HG03354 (cell line): ENCODE results near the gene SOX10.
A peak's percentile ranks its signal among the peaks of the same experiment; 100 is the strongest.

ENCODE experiments used
- ATAC-seq: cut with Tn5 transposase; IDR thresholded peaks from one replicate; pipeline ENCODE4 v1.9.1; 2021; ENCODE audit warnings: mild to moderate bottlenecking; ENCODE audit not compliant: unreplicated experiment, poor library complexity, severe bottlenecking

The SOX10 gene

DNA sequence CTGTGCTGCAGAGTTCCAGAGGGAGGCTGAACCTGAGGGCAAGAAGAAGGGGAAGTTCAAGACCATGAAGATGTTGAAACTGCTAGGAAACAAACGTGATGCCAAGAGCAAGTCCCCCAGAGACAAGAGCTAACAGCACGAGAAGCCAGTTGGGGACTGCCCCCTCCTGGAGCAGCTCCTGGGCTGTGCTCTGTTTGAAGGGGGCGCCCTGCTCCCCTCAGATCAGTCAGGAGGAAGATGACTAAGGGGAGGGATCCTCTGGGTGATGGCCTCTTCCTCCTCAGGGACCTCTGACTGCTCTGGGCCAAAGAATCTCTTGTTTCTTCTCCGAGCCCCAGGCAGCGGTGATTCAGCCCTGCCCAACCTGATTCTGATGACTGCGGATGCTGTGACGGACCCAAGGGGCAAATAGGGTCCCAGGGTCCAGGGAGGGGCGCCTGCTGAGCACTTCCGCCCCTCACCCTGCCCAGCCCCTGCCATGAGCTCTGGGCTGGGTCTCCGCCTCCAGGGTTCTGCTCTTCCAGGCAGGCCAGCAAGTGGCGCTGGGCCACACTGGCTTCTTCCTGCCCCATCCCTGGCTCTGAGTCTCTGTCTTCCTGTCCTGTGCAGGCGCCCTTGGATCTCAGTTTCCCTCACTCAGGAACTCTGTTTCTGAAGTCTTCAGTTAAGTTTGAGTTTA lies 43.5 kb downstream of the SOX10 start:
- no peak for ATAC-seq

DNA sequence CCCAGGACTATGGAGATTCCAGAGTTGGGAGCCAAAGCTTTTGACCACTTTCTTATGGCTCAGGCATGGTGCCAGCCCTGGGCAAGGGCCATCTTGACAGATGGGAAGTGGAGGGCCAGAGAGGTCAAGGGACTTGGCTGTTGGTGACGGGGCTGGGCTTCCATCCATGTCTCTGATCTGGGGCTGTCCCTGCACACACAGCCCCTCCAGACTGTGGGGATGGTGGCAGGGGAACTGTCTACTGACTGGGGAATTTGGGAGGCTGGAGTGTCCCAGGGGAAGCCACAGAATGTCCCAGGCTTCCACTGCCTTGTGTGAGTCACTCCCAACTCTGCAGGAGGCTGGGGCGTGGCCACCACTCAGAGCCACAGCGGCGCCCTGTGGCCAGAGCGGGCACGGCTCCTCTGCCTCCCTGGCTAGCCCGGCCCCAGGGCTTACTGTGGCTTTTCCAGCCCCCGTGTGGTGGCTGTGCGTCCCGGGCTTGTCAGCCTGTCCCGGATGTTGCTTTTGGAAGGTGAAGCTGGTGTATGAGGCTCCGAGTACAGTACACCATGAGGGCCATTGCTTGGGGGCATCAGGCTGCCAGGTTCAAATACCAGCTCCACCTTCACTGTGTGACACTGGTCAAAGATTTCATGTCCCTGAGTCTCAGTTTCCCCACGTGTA lies 50.5 kb downstream of the SOX10 start:
- peak; percentile 81 for ATAC-seq

DNA sequence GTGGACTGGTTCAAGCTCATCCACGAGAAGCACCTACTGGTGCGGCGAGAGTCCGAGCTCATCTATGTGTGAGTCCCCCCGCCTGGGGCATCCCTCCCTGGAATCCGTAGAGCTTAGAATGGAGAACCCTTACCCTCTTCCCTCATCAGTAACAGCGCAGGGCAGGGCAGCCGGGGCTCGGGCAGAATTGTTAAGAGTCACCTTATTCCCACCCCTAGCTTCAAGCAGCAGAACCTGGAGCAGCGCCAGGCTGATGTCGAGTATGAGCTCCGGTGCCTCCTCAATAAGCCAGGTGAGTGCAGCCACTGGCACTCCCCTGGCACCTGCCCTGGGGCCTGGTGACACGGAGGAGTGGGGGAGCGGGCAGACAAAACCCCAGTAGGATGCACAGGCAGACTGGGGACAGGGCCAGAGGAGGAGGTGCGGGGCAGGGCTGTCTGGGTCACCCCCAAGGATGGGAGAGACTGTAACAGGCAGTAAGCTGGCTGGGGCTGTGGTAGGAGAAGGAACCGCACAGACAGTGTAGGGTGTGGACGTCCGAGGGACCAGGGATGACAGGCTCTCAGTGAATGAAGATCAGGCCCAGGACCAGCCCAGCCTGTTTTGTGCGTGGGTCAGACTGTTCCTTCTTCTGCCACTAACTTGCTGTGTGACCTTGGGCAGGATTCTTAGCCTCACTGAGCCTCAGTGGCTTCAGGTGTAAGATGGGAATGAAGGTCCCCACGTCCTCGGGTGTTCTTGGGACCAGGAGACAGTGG lies 51.4 kb downstream of the SOX10 start:
- ATAC-seq: no peak

DNA sequence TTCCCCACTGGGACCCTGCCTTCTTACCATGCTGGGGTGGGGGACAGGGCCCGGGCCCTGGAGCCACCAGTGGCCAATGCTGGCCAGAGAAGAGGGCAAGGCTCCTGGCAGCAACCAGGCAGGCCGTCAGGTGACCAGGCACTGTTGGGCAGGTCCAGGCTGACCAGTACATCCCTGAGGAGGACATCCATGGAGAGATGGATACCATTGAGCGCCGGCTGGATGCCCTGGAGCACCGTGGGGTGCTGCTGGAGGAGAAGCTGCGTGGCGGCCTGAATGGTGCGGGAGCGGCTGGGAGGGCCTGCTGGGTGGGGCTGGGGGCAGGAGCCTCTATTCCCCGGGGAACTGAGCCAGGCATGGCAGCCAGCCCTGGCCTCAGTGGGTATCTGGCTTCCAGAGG lies 52.0 kb downstream of the SOX10 start:
- no peak for ATAC-seq

DNA sequence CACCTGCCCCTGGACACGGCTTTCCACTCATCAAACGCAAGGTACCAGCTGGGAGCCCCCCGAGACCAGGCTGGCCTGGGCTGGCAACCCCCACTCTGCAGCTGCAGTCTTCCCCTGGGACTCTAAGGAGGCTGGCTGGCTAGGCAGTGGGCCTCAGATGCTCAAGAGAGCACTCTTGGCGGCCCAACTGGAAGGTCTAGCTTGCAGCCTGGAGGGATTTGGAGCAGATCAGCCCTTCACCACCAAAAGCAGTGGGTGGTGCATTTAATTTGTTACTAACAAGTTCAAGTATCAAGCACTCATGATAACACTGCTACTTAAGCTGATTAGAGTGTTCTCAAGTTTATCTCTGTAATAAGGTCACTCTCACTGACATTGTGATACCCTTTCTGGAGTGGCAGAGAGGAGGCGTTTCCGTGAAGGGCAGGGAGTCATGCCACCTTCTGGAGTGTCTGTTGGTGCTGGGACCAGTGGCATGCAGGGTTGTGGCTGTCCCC lies 52.4 kb downstream of the SOX10 start:
- ATAC-seq: no peak

DNA sequence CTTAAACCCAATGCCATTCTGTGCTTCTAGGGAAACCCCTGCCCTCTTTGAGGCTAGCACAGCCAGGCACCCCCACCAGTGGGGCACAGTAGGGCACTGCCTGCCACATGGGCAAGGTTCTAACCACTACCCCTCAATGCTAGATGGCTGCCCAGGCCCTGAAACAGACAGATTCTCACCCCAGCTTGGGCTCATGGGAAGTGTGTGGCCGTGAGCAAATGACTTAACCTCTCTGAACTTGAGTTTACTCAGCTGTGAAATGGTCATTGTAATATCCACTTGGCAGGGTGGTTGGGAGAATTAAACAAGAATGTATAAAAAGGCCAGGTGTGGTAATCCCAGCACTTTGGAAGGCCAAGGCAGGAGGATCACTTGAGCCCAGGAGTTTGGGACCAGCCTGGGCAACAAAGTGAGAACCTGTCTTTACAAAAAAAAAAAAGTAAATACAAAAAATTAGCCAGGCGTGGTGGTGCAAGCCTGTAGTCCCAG lies 53.4 kb downstream of the SOX10 start:
- no peak for ATAC-seq

DNA sequence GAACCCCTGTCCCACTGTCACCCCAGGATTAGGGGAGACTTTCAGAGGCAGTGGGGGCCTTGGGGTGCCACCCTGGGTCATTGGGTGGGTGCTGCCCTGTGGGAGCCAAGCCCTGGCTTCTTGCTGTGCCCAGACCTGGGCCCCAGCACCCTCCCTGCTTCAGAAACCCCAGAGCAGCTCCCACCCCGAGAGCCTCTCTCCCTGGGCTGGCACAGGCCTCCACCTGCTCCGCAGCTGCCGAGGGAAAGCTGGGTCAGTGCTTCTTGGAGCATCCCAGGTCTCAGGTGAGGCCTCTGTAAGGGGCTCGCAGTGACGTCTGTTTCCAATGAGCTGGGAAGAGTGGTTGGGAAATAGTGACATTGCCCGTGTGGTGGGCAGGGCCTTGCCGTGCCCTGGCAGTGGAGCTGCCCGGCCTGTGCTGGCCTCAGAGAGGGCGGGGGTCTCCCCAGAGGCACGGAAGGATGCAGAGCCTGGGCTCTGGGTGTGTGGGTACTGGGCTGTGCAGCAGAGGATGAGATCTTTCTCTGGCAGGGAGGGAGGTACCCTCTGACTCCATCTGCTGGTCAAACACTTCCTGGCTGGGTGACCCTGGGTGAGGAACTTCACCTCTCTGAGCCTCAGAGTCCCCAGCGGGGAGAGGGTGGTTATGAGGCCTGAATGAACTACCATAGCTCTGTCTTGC lies 53.9 kb downstream of the SOX10 start:
- no peak for ATAC-seq

DNA sequence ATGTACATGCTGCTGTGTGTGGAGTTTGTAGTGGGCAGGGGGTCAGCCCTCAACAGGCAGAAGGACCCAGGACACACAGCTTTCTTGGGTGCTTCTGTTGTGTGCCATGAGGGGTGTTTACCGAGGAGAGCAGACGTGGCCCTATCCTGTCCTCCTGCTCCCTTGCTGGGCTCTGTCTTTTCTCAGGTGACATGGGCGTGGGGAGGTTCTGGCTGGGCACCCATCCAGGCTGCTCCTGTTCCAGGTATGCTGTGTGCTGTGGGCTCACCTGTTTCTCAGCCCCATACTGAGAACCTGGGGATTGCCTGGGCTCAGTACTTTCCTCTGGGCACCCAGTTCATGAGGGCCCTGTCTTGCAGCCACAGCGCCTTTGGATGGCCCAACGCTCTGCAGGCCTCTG lies 55.0 kb downstream of the SOX10 start:
- ATAC-seq: no peak

DNA sequence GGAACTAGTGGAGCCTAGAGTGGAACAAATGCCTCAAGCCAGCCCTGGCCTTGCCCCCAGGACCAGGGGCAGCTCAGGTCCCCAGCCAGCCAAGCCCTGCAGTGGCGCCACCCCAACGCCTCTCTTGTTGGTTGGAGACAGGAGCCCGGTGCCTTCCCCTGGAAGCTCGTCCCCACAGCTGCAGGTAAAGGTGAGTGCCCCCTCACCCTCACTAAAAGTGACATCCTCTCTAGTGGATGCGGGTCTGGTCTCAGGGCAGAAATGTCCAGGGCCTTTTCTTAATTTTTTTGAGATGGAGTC lies 56.8 kb downstream of the SOX10 start:
- ATAC-seq: no peak

DNA sequence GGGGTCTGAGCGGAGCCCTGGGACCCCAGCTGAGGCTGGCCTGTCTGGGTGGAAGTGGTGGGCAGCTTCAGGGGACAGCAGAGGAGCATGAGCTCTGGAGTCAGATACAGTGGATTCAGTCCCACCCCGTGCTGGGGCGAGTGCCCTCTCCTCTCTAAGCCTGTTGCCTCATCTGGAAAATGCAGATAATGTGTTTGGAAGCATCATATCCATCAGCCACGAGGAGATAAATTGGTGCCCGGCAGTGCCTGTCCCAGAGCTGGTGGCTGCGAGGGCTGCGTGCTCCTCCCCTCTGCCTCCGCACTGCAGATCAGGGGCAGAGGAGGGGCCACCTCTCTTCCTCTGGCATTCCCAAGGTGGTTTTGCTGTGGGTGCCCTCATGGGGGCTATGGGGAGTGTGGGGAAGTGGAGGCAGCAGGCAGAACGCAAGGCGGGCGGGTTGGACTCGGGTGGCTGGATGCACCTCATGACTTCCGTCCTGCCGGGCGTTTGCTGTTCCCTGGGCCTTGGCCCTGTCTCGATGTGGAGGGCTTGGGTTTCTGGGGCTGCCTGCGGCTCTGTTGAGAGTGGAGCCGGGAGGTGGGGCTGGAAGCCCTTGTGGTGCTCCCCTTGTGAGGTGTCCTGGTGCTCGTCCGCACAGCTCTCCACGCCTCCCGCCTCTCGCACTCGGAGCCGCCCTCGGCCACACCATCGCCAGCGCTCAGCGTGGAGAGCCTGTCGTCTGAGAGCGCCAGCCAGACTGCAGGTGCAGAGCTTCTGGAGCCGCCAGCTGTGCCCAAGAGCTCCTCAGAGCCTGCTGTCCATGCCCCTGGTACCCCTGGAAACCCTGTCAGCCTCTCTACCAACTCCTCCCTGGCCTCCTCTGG lies 57.4 kb downstream of the SOX10 start:
- ATAC-seq: no peak

DNA sequence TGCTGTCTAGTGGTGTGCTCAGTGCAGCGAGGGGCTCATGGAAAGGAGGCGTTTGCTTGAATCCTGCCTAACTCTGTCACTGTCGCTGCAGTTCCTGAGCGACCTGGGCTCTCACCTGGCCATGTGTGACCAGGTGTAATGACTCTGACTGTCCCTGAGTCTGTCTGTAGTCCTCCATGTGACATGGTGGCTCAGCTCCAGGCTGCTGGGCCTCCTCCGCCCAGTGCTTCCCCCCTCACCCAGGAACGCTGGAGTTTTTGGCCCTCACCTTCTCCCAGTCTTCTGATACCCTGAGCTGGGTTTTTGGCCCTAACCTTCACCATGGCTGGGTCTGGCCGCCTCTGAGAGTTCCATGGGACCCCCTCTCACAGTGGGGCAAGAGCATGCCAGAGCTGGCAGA lies 58.0 kb downstream of the SOX10 start:
- no peak for ATAC-seq

DNA sequence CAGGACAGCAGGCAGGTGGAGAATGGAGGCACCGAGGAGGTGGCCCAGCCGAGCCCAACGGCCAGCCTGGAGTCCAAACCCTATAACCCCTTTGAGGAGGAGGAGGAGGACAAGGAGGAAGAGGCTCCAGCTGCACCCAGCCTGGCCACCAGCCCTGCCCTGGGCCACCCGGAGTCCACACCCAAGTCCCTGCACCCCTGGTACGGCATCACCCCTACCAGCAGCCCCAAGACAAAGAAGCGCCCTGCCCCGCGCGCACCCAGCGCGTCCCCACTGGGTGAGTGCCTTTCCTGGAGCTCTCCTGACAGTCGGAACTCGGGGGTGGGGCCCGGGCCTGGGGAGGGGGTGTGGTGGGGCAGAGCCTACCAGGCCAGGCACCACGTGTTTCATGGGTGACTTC lies 58.6 kb downstream of the SOX10 start:
- no peak for ATAC-seq

DNA sequence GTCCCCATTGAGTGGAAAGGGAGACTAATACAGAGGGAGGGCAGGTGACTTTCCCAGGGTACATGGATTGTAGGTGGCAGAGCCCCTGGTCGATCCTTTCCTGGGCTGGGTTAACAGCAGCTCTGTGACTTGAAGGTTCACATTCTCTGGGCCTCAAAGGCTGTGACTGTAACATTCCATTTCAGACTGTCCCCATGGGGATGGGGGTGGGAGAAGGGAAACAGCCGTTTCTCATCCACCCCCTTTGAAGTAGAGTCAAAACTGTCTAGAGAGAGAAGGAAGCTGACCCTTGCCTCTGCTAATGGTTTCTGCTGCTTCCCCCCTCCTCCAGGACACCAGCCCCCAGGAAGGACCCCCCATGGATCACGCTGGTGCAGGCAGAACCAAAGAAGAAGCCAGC lies 59.0 kb downstream of the SOX10 start:
- ATAC-seq: no peak

DNA sequence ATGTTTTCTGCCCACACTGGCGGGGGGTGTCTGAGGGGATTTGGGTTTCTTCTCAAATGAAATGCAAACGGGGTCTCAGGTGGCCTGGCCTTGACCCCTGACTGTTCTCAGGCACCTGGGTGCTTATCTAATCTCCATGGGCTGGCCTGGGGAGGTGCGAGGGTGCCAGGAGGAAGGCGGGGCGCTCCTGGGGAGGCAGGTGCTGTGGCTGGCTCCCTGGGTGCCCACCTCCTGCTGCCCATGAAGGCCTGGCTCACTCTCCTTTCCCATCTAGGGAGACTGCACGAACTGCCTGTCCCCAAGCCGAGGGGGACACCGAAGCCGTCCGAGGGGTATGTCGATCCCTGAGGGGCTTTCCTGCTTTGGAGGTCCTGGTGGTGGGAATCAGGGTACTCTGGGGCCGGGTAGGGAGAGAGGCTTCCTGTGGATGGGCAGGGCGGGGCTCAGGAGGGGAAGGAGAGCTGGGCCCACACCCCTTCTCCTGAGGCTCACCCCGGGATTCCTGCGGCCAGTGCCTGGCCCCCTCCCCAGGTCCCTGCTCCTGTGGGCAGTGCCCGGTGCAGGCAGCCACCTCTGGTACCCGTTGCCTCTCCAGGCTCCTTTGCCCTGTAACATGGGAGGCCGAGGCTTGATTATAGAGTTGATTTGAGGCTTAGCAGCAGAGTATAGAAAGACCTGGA lies 59.8 kb downstream of the SOX10 start:
- no peak for ATAC-seq

DNA sequence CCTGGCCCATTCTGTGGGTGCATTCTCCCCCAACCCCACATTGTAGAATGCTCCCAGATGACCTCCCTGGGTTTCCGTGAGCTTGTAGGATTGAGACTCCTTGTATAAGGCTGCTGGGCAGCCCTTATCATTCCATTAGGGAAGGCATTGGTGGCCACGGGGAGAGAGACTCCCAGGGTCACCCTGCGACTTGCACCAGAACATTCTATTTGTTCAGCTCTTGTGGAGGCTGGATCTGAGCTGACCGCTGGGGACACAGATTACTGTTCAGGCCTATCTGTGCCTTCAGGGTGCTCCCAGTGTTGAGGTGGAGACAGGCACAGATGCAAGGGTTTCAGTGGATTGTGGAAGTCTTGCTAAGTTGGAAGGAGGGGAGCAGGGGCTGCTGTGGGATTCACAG lies 60.4 kb downstream of the SOX10 start:
- no peak for ATAC-seq
